NCI-H82 (cell line): ENCODE measurements around the gene FOXK2.
A peak's percentile ranks its signal among the peaks of the same experiment; 100 is the strongest.

ENCODE experiments used
- DNase-seq: peaks from one replicate; lab custom pipeline; 2025; lab: John Stamatoyannopoulos, UW

FOXK2 gene

GRCh38 chr17:82590216-82590615, 70.7 kb downstream of the FOXK2 start:
- DNase-seq = no peak

GRCh38 chr17:82590881-82591539, 71.5 kb downstream of the FOXK2 start:
- no peak for DNase-seq

- DNase-seq = peak; percentile 28
Observed at GRCh38 chr17:82592289-82592766, 72.8 kb downstream of the FOXK2 start.

GRCh38 chr17:82592767-82593589, 73.4 kb downstream of the FOXK2 start:
- DNase-seq = peak; percentile 86

GRCh38 chr17:82593590-82594087, 74.1 kb downstream of the FOXK2 start:
- DNase-seq = no peak

GRCh38 chr17:82594571-82594970, 75.0 kb downstream of the FOXK2 start:
- no peak for DNase-seq

- DNase-seq = no peak
Observed at GRCh38 chr17:82595893-82596292, 76.4 kb downstream of the FOXK2 start.

- DNase-seq = no peak
Observed at GRCh38 chr17:82596296-82596695, 76.8 kb downstream of the FOXK2 start.

GRCh38 chr17:82596837-82597672, 77.5 kb downstream of the FOXK2 start:
- DNase-seq = no peak

GRCh38 chr17:82598256-82599119, 79.0 kb downstream of the FOXK2 start:
- no peak for DNase-seq

GRCh38 chr17:82599674-82600661, 80.4 kb downstream of the FOXK2 start:
- no peak for DNase-seq

GRCh38 chr17:82600731-82601446, 81.4 kb downstream of the FOXK2 start:
- no peak for DNase-seq

- no peak for DNase-seq
Observed at GRCh38 chr17:82601447-82602000, 82.0 kb downstream of the FOXK2 start.

- no peak for DNase-seq
Observed at GRCh38 chr17:82602487-82602886, 83.0 kb downstream of the FOXK2 start.

- no peak for DNase-seq
Observed at GRCh38 chr17:82602986-82603710, 83.6 kb downstream of the FOXK2 start.

GRCh38 chr17:82603981-82604448, 84.5 kb downstream of the FOXK2 start:
- no peak for DNase-seq

GRCh38 chr17:82604532-82604931, 85.0 kb downstream of the FOXK2 start:
- DNase-seq = no peak

- no peak for DNase-seq
Observed at GRCh38 chr17:82605939-82606600, 86.5 kb downstream of the FOXK2 start.
